HepG2 (cell line): ENCODE measurements around the gene COX6A2. TPM values are rescaled to one million over a fixed set of nuclear protein-coding genes. Genes with fewer than 3 reads are reported as not detected.

ENCODE experiments used
- CREBL2 ChIP-seq: sonication (generic); formaldehyde crosslinking; IDR thresholded peaks from 2 replicates; pipeline ENCODE4 v1.8.1; 2023; ENCODE audit warnings: missing genetic modification reagents, mild to moderate bottlenecking, borderline replicate concordance
- DR1 ChIP-seq: sonication (generic); formaldehyde crosslinking; IDR thresholded peaks from 2 replicates; pipeline ENCODE4 v1.8.0; 2021; ENCODE audit warnings: mild to moderate bottlenecking, missing genetic modification reagents, inconsistent platforms
- ELK4 ChIP-seq: sonication (generic); formaldehyde crosslinking; IDR thresholded peaks from 2 replicates; pipeline ENCODE4 v1.9.0; 2021; ENCODE audit warnings: missing genetic modification reagents, borderline replicate concordance
- HBP1 ChIP-seq: IDR thresholded peaks from 2 replicates; pipeline ENCODE4 v1.6.1; 2016; ENCODE audit warnings: low read depth, control low read depth
- KMT2B ChIP-seq: IDR thresholded peaks from 2 replicates; pipeline ENCODE4 v1.6.1; 2016; ENCODE audit warnings: missing genetic modification reagents, missing compliant biosample characterization
- LBX2 ChIP-seq: sonication (generic); formaldehyde crosslinking; IDR thresholded peaks from 2 replicates; pipeline ENCODE4 v1.5.0; 2020; ENCODE audit warnings: missing genetic modification reagents, mild to moderate bottlenecking, borderline replicate concordance
- MATR3 ChIP-seq: sonication (generic); formaldehyde crosslinking; IDR thresholded peaks from 2 replicates; pipeline ENCODE4 v1.4.0; 2020; ENCODE audit warnings: missing genetic modification reagents
- NR2C2 ChIP-seq: sonication (generic); formaldehyde crosslinking; IDR thresholded peaks from 2 replicates; pipeline ENCODE4 v1.4.0; 2020; ENCODE audit warnings: missing genetic modification reagents, mild to moderate bottlenecking, moderate library complexity, borderline replicate concordance
- PAWR ChIP-seq: sonication (generic); formaldehyde crosslinking; IDR thresholded peaks from 2 replicates; pipeline ENCODE4 v1.4.0; 2020; ENCODE audit warnings: missing genetic modification reagents, mild to moderate bottlenecking, borderline replicate concordance
- SRSF9 ChIP-seq: fragments of 200-400 bp; formaldehyde crosslinking; IDR thresholded peaks from 2 replicates; pipeline ENCODE4 v1.6.1; 2018; ENCODE audit warnings: borderline replicate concordance, mild to moderate bottlenecking, low read depth, low read length; ENCODE audit not compliant: insufficient read depth, poor library complexity, severe bottlenecking
- SRY ChIP-seq: sonication (generic); formaldehyde crosslinking; IDR thresholded peaks from 2 replicates; pipeline ENCODE4 v1.8.0; 2022; ENCODE audit warnings: mild to moderate bottlenecking, missing genetic modification reagents
- TRIM22 ChIP-seq: fragments of 450-650 bp; IDR thresholded peaks from 2 replicates; pipeline ENCODE4 v1.6.1; 2017
- ZKSCAN1 ChIP-seq: fragments of 150-350 bp; IDR thresholded peaks from 2 replicates; pipeline ENCODE4 v1.6.1; 2014; ENCODE audit warnings: low read length
- ZNF335 ChIP-seq: sonication (generic); formaldehyde crosslinking; IDR thresholded peaks from 2 replicates; pipeline ENCODE4 v1.4.0; 2020; ENCODE audit warnings: missing genetic modification reagents
- ZNF510 ChIP-seq: sonication (generic); formaldehyde crosslinking; IDR thresholded peaks from 2 replicates; pipeline ENCODE4 v1.4.0; 2020; ENCODE audit warnings: low read depth, mild to moderate bottlenecking, missing genetic modification reagents
- ZNF530 ChIP-seq: sonication (generic); formaldehyde crosslinking; IDR thresholded peaks from 2 replicates; pipeline ENCODE4 v1.5.0; 2020; ENCODE audit warnings: low read depth, mild to moderate bottlenecking, missing genetic modification reagents
- ZNF547 ChIP-seq: sonication (generic); formaldehyde crosslinking; IDR thresholded peaks from 2 replicates; pipeline ENCODE4 v1.5.1; 2020; ENCODE audit warnings: mild to moderate bottlenecking, missing genetic modification reagents
- ZNF564 ChIP-seq: sonication (generic); formaldehyde crosslinking; IDR thresholded peaks from 2 replicates; pipeline ENCODE4 v1.8.1; 2023; ENCODE audit warnings: mild to moderate bottlenecking, missing genetic modification reagents
- ZNF619 ChIP-seq: sonication (generic); formaldehyde crosslinking; IDR thresholded peaks from 2 replicates; pipeline ENCODE4 v1.4.0; 2020; ENCODE audit warnings: mild to moderate bottlenecking, missing genetic modification reagents
- ZNF770 ChIP-seq: sonication (generic); formaldehyde crosslinking; IDR thresholded peaks from 2 replicates; pipeline ENCODE4 v1.5.0; 2020; ENCODE audit warnings: mild to moderate bottlenecking, missing genetic modification reagents
- ZNF780A ChIP-seq: sonication (generic); formaldehyde crosslinking; IDR thresholded peaks from 2 replicates; pipeline ENCODE4 v1.8.0; 2022; ENCODE audit warnings: mild to moderate bottlenecking, missing genetic modification reagents, moderate library complexity
- ZNF879 ChIP-seq: sonication (generic); formaldehyde crosslinking; IDR thresholded peaks from 2 replicates; pipeline ENCODE4 v1.8.1; 2023; ENCODE audit warnings: missing genetic modification reagents
- polyA plus RNA-seq, 8 experiments: library from polyadenylated mRNA; depleted of rRNA in 3 of 8; stranded (reverse) in 7 of 8; unstranded in 1 of 8; fragments of >200 nt; fragmentation: Illumina TruSeq in 4 of 8; extraction: Trizol in 4 of 8; gene quantifications; 2 replicates each; pipeline versions ENCODE4 v1.2.1 to v1.2.3, GENCODE V29; 2011 to 2016; ENCODE audit warnings: low read depth in 4 of 8, missing spikeins in 1 of 8, mixed read lengths in 1 of 8; ENCODE audit not compliant: insufficient read depth in 1 of 8
- total RNA-seq, 5 experiments: library from RNA; depleted of rRNA; stranded (reverse); fragments of >200 nt; fragmentation: Illumina TruSeq; extraction: Trizol; gene quantifications; 2 replicates each; pipeline ENCODE4 v1.2.3, GENCODE V29; 2016; ENCODE audit warnings: low read depth in 1 of 5

Gene COX6A2
- total and polyA plus RNA-seq, 2 of the 13 experiments (the other 11 are each of a cell fraction or from before 2014, with no cell fraction given) = not detected

GRCh38 chr16:31477220-31478216 is 49.4 kb upstream of the COX6A2 start (continued):
- TF ChIP-seq HBP1 (CRISPR knock-in tag) (peak; percentile 74; the same call in 1 of the 2 replicates), ZNF335 (no peak), ZNF770 (peak; percentile 87), PAWR (CRISPR knock-in tag) (no peak), ZNF879 (CRISPR knock-in tag) (peak; percentile 85; the same call in 1 of the 2 replicates), LBX2 (CRISPR knock-in tag) (peak; percentile 79; the same call in 1 of the 2 replicates), SRY (peak; percentile 40), SRSF9 (no peak), ELK4 (peak; percentile 43; the same call in 1 of the 2 replicates), ZNF619 (peak; percentile 33; the same call in 1 of the 2 replicates), ZNF530 (CRISPR knock-in tag) (0 out of 2 replicates have a peak, but pooled peaks have one; percentile 77), ZKSCAN1 (no peak), TRIM22 (no peak), ZNF780A (CRISPR knock-in tag) (no peak), ZNF547 (CRISPR knock-in tag) (peak; percentile 59; the same call in 1 of the 2 replicates), MATR3 (CRISPR knock-in tag) (no peak), KMT2B (CRISPR knock-in tag) (peak; percentile 72), ZNF564 (CRISPR knock-in tag) (no peak; the same call in none of the 2 replicates), ZNF510 (CRISPR knock-in tag) (no peak), NR2C2 (CRISPR knock-in tag) (peak; percentile 88), CREBL2 (CRISPR knock-in tag) (peak; percentile 62; the same call in 1 of the 2 replicates), DR1 (CRISPR knock-in tag) (peak; percentile 14; the same call in 1 of the 2 replicates)
